Measurements from ENCODE around the gene TRIM13. TPM values are rescaled to one million over a fixed set of nuclear protein-coding genes. Genes with fewer than 3 reads are reported as not detected.

Gene TRIM13
- total and polyA plus RNA-seq, 2 of the 8 experiments (the other 6 are each of a cell fraction or from before 2014, with no cell fraction given), result 21.2 to 31.5 TPM

DNA sequence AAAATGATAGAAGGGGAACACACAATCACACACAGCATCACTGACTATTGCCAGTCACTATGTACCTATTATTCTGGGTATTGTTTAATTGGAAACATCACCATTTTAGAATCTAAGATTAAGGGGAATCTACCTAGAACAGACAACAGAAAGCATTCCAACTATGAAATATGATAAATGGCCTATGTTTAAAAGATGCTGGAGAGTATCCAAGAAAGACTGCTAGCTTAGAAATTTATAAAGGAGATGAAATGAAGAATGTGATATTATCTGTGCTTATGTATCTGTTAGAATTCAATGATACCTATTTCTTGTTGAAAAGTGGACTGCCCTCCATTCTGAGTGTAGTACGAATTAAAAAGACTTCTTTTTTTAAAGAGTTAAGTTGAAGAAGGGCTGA, 68.9 kb downstream of the TRIM13 start:
- no peak overlapping the region for H2BK20ac ChIP-seq (ENCODE audit: low read length)

More for the DNA sequence above, 68.9 kb downstream of the TRIM13 start:
- no peak overlapping the region for H3K23ac ChIP-seq (ENCODE audit: insufficient read length)
- H2AFZ ChIP-seq (ENCODE audit: low read length), result no peak overlapping the region
- H4K20me1 ChIP-seq (replicated peaks in 1 of 2; ENCODE audit: control insufficient read depth in 1 of 2, insufficient read depth in 2 of 2, low read length in 2 of 2), result peaks cover 0 to 2% of the 10 kb centered on the region in 2 experiments
- WGBS, 2 experiments (ENCODE audit: extremely low coverage in 1 of 2, insufficient coverage in 1 of 2, insufficient read length in 1 of 2, insufficient replicate concordance in 2 of 2, low coverage in 1 of 2, low lambda C conversion rate in 2 of 2, missing lambda C conversion rate in 1 of 2), result 85% methylated on average over 1 of the region's 1 CpG; no CpG with 5 or more reads in 1 of the 2 experiments
- H4K91ac ChIP-seq (replicated peaks; ENCODE audit: insufficient read length, low read length), result no peak overlapping the region
- no peak overlapping the region for H2BK120ac ChIP-seq (replicated peaks; ENCODE audit: low read depth, low read length)
- H3K4me2 ChIP-seq (ENCODE audit: insufficient read depth in 1 of 2, low read depth in 2 of 2, low read length in 2 of 2), result no peak overlapping the region
- H3K56ac ChIP-seq (replicated peaks; ENCODE audit: insufficient read length, low read depth, low read length), result no peak overlapping the region
- no peaks in the 10 kb centered on the region for H3K27me3 ChIP-seq (replicated peaks in 1 of 4; ENCODE audit: control insufficient read depth in 3 of 4, extremely low read depth in 1 of 4, insufficient read depth in 3 of 4, low read length in 3 of 4)
- H3K9me3 ChIP-seq (ENCODE audit: insufficient read depth in 2 of 2, low read depth in 1 of 2, low read length in 1 of 2), result no peaks in the 10 kb centered on the region
- H3K9ac ChIP-seq (replicated peaks in 1 of 4; ENCODE audit: extremely low read depth in 1 of 4, low read depth in 3 of 4, low read length in 3 of 4), result no peak overlapping the region
- H3K4me1 ChIP-seq (replicated peaks in 1 of 4; ENCODE audit: control insufficient read depth in 3 of 4, insufficient read depth in 4 of 4, low read length in 3 of 4), result no peaks in the 10 kb centered on the region
- no peak overlapping the region for H4K5ac ChIP-seq (ENCODE audit: insufficient read length, low read depth, low read length)
- no peak overlapping the region for H2BK12ac ChIP-seq (ENCODE audit: low read depth, low read length)
- no peaks in the 10 kb centered on the region for H3K79me1 ChIP-seq (ENCODE audit: low read depth, low read length)
- 0 out of 2 replicates have a peak, but pooled peaks cover 2% of the 10 kb centered on the region for H3K23me2 ChIP-seq (ENCODE audit: low read depth, low read length)
- ChIA-PET CTCF (ENCODE audit: partially characterized antibody) (no interaction called here), POLR2A (ENCODE audit: partially characterized antibody) (no interaction called here)
- H3K36me3 ChIP-seq (ENCODE audit: control insufficient read depth in 2 of 4, insufficient read depth in 4 of 4, low read length in 3 of 4), result peaks cover 0 to 9% (median 2%) of the 10 kb centered on the region in 4 experiments; a peak in 3 of 8 replicates
- H3K27ac ChIP-seq (ENCODE audit: low read depth, low read length), result no peak overlapping the region
- no peaks in the 10 kb centered on the region for H3K79me2 ChIP-seq (ENCODE audit: control insufficient read depth in 1 of 2, insufficient read depth in 2 of 2, low read length in 2 of 2)
- no peak overlapping the region for H3K14ac ChIP-seq (ENCODE audit: insufficient read length)
- DNase-seq (ENCODE audit: low read depth in 1 of 2, low spot score in 2 of 2) (no peak), FAIRE-seq (no peak)
- H2AK5ac ChIP-seq (ENCODE audit: low read depth, low read length), result no peak overlapping the region
- TF ChIP-seq TAF7 (optimal IDR thresholded peaks at IDR 0.05; ENCODE audit: borderline replicate concordance, low read depth, low read length) (no peak), CBX8 (IDR thresholded peaks at IDR 0.05; ENCODE audit: borderline replicate concordance, low read depth, low read length) (no peak), CBX5 (IDR thresholded peaks at IDR 0.05; ENCODE audit: low read depth, low read length) (no peak), TAF1 (IDR thresholded peaks at IDR 0.05; ENCODE audit: low read depth, low read length) (no peak), EP300 (IDR thresholded peaks at IDR 0.05; ENCODE audit: borderline replicate concordance in 1 of 2, low read depth in 2 of 2, low read length in 2 of 2) (no peak), PHF8 (conservative IDR thresholded peaks at IDR 0.05; ENCODE audit: low read depth, low read length) (no peak), GABPA (IDR thresholded peaks at IDR 0.05; ENCODE audit: borderline replicate concordance, insufficient read depth, low read length) (no peak)
- TF ChIP-seq, protein P1, sequence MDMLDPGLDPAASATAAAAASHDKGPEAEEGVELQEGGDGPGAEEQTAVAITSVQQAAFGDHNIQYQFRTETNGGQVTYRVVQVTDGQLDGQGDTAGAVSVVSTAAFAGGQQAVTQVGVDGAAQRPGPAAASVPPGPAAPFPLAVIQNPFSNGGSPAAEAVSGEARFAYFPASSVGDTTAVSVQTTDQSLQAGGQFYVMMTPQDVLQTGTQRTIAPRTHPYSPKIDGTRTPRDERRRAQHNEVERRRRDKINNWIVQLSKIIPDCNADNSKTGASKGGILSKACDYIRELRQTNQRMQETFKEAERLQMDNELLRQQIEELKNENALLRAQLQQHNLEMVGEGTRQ (IDR thresholded peaks at IDR 0.05; ENCODE audit: low read length), result no peak
- no peak overlapping the region for H3K4ac ChIP-seq (replicated peaks; ENCODE audit: insufficient read length, low read depth, low read length)
- no peak overlapping the region for H3K18ac ChIP-seq (ENCODE audit: extremely low read depth, low read length)
- H2BK15ac ChIP-seq (ENCODE audit: low read length), result no peak overlapping the region
- H4K8ac ChIP-seq (ENCODE audit: extremely low read depth, insufficient read depth, low read length), result no peak overlapping the region
- H2BK5ac ChIP-seq (ENCODE audit: low read depth, low read length), result no peak overlapping the region
- no peak overlapping the region for H3K4me3 ChIP-seq (ENCODE audit: extremely low read depth in 1 of 4, insufficient read depth in 2 of 4, low read depth in 3 of 4, low read length in 4 of 4)
